ENCODE data around the gene LONP2. TPM values are rescaled to one million over a fixed set of nuclear protein-coding genes. Genes with fewer than 3 reads are reported as not detected.
A peak's percentile ranks its signal among the peaks of the same experiment; 100 is the strongest.

LONP2 gene
- total and polyA plus RNA-seq, 9 of the 15 experiments (the other 6 are each of a cell fraction or from before 2014, with no cell fraction given): 8.1 to 41.2 (median 25.6) TPM

- no peaks in the 10 kb centered on the region for H3K36me3 ChIP-seq (ENCODE audit: control insufficient read depth, insufficient read depth, low read length)
- H3K27ac ChIP-seq (ENCODE audit: extremely low read depth, low read depth, low read length): no peak overlapping the region
- intact Hi-C loops (cut with micrococcal nuclease): no loop called here
- H3K4me2 ChIP-seq (ENCODE audit: insufficient read depth, low read length): peak overlapping the region; percentile 12; the same call in 1 of the 2 replicates
- H3K9ac ChIP-seq (ENCODE audit: insufficient read depth in 1 of 2, low read depth in 2 of 2, low read length in 2 of 2): no peak overlapping the region
- ChIA-PET CTCF (ENCODE audit: low intra/inter-chr PET ratio) (no interaction called here), POLR2A (interaction anchor here (0.9 to 5.2 kb wide), 2 partner anchors 9 to 13 kb away, joined by 3 to 48 read pairs; no protein-coding TSS in a partner anchor)
- no peaks in the 10 kb centered on the region for H3K9me3 ChIP-seq (replicated peaks; ENCODE audit: control insufficient read depth, insufficient read depth, low read depth, low read length)
- no peak for FAIRE-seq
- H3K27me3 ChIP-seq (ENCODE audit: control insufficient read depth in 2 of 2, insufficient read depth in 2 of 2, low read length in 2 of 2): no peaks in the 10 kb centered on the region
- no peak overlapping the region for H2AFZ ChIP-seq (ENCODE audit: low read depth, low read length)
- no peaks in the 10 kb centered on the region for H3K9me1 ChIP-seq (ENCODE audit: control insufficient read depth, insufficient read depth, low read length)
- in situ Hi-C loops (cut with MboI): no loop called here
- peaks cover 24 to 42% of the 10 kb centered on the region in 2 experiments for H3K4me1 ChIP-seq (replicated peaks in 1 of 2; ENCODE audit: control insufficient read depth in 2 of 2, insufficient read depth in 2 of 2, low read length in 2 of 2)
- BruUV-seq (replicated peaks): no TSS peak
- no peak overlapping the region for H3K4me3 ChIP-seq
- peak in 1 of 4 experiments; percentile 25 for DNase-seq (ENCODE audit: extremely low read depth in 1 of 4, low spot score in 3 of 4)
- WGBS (ENCODE audit: insufficient coverage, low coverage, missing lambda C conversion rate): 10% methylated on average over 1 of the region's 1 CpG
- peaks cover 97% of the 10 kb centered on the region for H3K79me2 ChIP-seq (ENCODE audit: control insufficient read depth, insufficient read depth, low read length)
- H4K20me1 ChIP-seq (replicated peaks; ENCODE audit: control insufficient read depth, insufficient read depth, low read length): peaks cover 44% of the 10 kb centered on the region
- ATAC-seq: peak; percentile 49
- TF ChIP-seq ZNF785 (CRISPR knock-in tag; IDR thresholded peaks at IDR 0.05) (no peak), MAFK (IDR thresholded peaks at IDR 0.05; ENCODE audit: low read length) (no peak), RHOXF2B (CRISPR knock-in tag; conservative IDR thresholded peaks at IDR 0.05) (no peak), MXD1 (CRISPR knock-in tag; IDR thresholded peaks at IDR 0.05; ENCODE audit: borderline replicate concordance, poor library complexity, severe bottlenecking) (no peak), ZNF586 (CRISPR knock-in tag; conservative IDR thresholded peaks at IDR 0.05) (no peak), CBFA2T3 (IDR thresholded peaks at IDR 0.05) (no peak), DPF2 (IDR thresholded peaks at IDR 0.05) (no peak), UBTF (IDR thresholded peaks at IDR 0.05; ENCODE audit: borderline replicate concordance in 1 of 2, low read depth in 2 of 2, low read length in 2 of 2) (no peak), ZNF507 (tag; conservative IDR thresholded peaks at IDR 0.05) (no peak), TFAP4 (CRISPR knock-in tag; IDR thresholded peaks at IDR 0.05; ENCODE audit: borderline replicate concordance) (no peak), REST (IDR thresholded peaks at IDR 0.05; ENCODE audit: borderline replicate concordance) (no peak), REST (CRISPR knock-in tag; IDR thresholded peaks at IDR 0.05; ENCODE audit: low read depth) (no peak)
Measured at GRCh38 chr16:48378836-48379235, 134.7 kb downstream of the LONP2 start.
